Measurements from ENCODE around the gene JDP2.
A peak's percentile ranks its signal among the peaks of the same experiment; 100 is the strongest.

JDP2 gene

GRCh38 chr14:75424496-75424895 lies 3.3 kb upstream of the JDP2 start:
- Histone ChIP-seq H4K20me1 (ENCODE audit: low read depth, low read length) (no peaks in the 10 kb centered on the region), H3F3A (ENCODE audit: insufficient read depth) (peaks cover 11% of the 10 kb centered on the region), H3K36me3 (ENCODE audit: low read length) (no peaks in the 10 kb centered on the region), H3K4me2 (ENCODE audit: low read depth, low read length, poor library complexity, severe bottlenecking) (no peak overlapping the region), H3K4me3 (ENCODE audit: insufficient read depth, low read length, poor library complexity, severe bottlenecking) (no peak overlapping the region), H3K27ac (ENCODE audit: low read depth, low read length) (no peak overlapping the region), H2AFZ (ENCODE audit: low read depth, low read length, severe bottlenecking) (no peak overlapping the region), H3K79me2 (ENCODE audit: insufficient read depth, low read length) (peaks cover 28% of the 10 kb centered on the region), H3K9ac (ENCODE audit: low read length) (no peak overlapping the region), H3K9me3 (ENCODE audit: insufficient read depth, low read length) (no peaks in the 10 kb centered on the region), H3K27me3 (ENCODE audit: low read length) (no peaks in the 10 kb centered on the region), H3K9me2 (replicated peaks; ENCODE audit: insufficient read depth, low read length) (no peaks in the 10 kb centered on the region)
- TF ChIP-seq CTCF (IDR thresholded peaks at IDR 0.05; ENCODE audit: insufficient read depth, low read length, poor library complexity, severe bottlenecking): no peak
- no peak for TF ChIP-seq EZH2phosphoT487 (conservative IDR thresholded peaks at IDR 0.05; ENCODE audit: low read length)

GRCh38 chr14:75425446-75425845 lies 2.4 kb upstream of the JDP2 start:
- Histone ChIP-seq H3K27me3 (ENCODE audit: low read length) (no peaks in the 10 kb centered on the region), H3K4me2 (ENCODE audit: low read depth, low read length, poor library complexity, severe bottlenecking) (no peak overlapping the region)

GRCh38 chr14:75426332-75427125 lies 1.3 kb upstream of the JDP2 start:
- peak overlapping the region; percentile 73 for H3K9ac ChIP-seq (ENCODE audit: low read length)
- H3K9me2 ChIP-seq (replicated peaks; ENCODE audit: insufficient read depth, low read length): no peaks in the 10 kb centered on the region
- peak overlapping the region; percentile 22 for H2AFZ ChIP-seq (ENCODE audit: low read depth, low read length, severe bottlenecking)
- no peaks in the 10 kb centered on the region for H4K20me1 ChIP-seq (ENCODE audit: low read depth, low read length)
- H3K27ac ChIP-seq (ENCODE audit: low read depth, low read length): peak overlapping the region; percentile 82
- H3K4me3 ChIP-seq (ENCODE audit: insufficient read depth, low read length, poor library complexity, severe bottlenecking): peak overlapping the region; percentile 64
- no peak for TF ChIP-seq EZH2phosphoT487 (conservative IDR thresholded peaks at IDR 0.05; ENCODE audit: low read length)
- TF ChIP-seq CTCF (IDR thresholded peaks at IDR 0.05; ENCODE audit: insufficient read depth, low read length, poor library complexity, severe bottlenecking): no peak
- H3K27me3 ChIP-seq (ENCODE audit: low read length): no peaks in the 10 kb centered on the region
- peaks cover 24% of the 10 kb centered on the region for H3F3A ChIP-seq (ENCODE audit: insufficient read depth)
- no peaks in the 10 kb centered on the region for H3K9me3 ChIP-seq (ENCODE audit: insufficient read depth, low read length)
- H3K4me2 ChIP-seq (ENCODE audit: low read depth, low read length, poor library complexity, severe bottlenecking): peak overlapping the region; percentile 90
- H3K79me2 ChIP-seq (ENCODE audit: insufficient read depth, low read length): peaks cover 49% of the 10 kb centered on the region
- H3K36me3 ChIP-seq (ENCODE audit: low read length): no peaks in the 10 kb centered on the region

More at GRCh38 chr14:75425446-75425845, 2.4 kb upstream of the JDP2 start:
- H2AFZ ChIP-seq (ENCODE audit: low read depth, low read length, severe bottlenecking): no peak overlapping the region
- TF ChIP-seq CTCF (IDR thresholded peaks at IDR 0.05; ENCODE audit: insufficient read depth, low read length, poor library complexity, severe bottlenecking): no peak
- TF ChIP-seq EZH2phosphoT487 (conservative IDR thresholded peaks at IDR 0.05; ENCODE audit: low read length): no peak
- no peak overlapping the region for H3K27ac ChIP-seq (ENCODE audit: low read depth, low read length)
- H3K4me3 ChIP-seq (ENCODE audit: insufficient read depth, low read length, poor library complexity, severe bottlenecking): no peak overlapping the region
- H3K9me3 ChIP-seq (ENCODE audit: insufficient read depth, low read length): no peaks in the 10 kb centered on the region
- no peaks in the 10 kb centered on the region for H4K20me1 ChIP-seq (ENCODE audit: low read depth, low read length)
- peaks cover 38% of the 10 kb centered on the region for H3K79me2 ChIP-seq (ENCODE audit: insufficient read depth, low read length)
- no peaks in the 10 kb centered on the region for H3K9me2 ChIP-seq (replicated peaks; ENCODE audit: insufficient read depth, low read length)
- H3K9ac ChIP-seq (ENCODE audit: low read length): no peak overlapping the region
- peaks cover 16% of the 10 kb centered on the region for H3F3A ChIP-seq (ENCODE audit: insufficient read depth)
- no peaks in the 10 kb centered on the region for H3K36me3 ChIP-seq (ENCODE audit: low read length)

All from SU-DHL-6 (cell line).